ENCODE results near the gene TVP23A. TPM values are rescaled to one million over a fixed set of nuclear protein-coding genes. Genes with fewer than 3 reads are reported as not detected.
"Not testable (repeated sequence)": the region's sequence is repeated elsewhere in the genome, so short reads cannot be mapped to it uniquely, and the experiment has no call there.

Gene TVP23A
- total RNA-seq, 1 donor from 2014 or later = not detected

- no peak for DNase-seq (ENCODE audit: extremely low spot score, unreplicated experiment)
- Mint-ChIP-seq H3K4me3 (ENCODE audit: unreplicated experiment) (no peak overlapping the region), H3K27me3 (ENCODE audit: unreplicated experiment) (no peaks in the 10 kb centered on the region), H3K4me1 (ENCODE audit: unreplicated experiment) (no peaks in the 10 kb centered on the region), H3K9me3 (ENCODE audit: unreplicated experiment) (no peaks in the 10 kb centered on the region), H3K36me3 (ENCODE audit: unreplicated experiment) (no peaks in the 10 kb centered on the region), H3K27ac (ENCODE audit: unreplicated experiment) (no peak overlapping the region)
- TF ChIP-seq, protein P1, sequence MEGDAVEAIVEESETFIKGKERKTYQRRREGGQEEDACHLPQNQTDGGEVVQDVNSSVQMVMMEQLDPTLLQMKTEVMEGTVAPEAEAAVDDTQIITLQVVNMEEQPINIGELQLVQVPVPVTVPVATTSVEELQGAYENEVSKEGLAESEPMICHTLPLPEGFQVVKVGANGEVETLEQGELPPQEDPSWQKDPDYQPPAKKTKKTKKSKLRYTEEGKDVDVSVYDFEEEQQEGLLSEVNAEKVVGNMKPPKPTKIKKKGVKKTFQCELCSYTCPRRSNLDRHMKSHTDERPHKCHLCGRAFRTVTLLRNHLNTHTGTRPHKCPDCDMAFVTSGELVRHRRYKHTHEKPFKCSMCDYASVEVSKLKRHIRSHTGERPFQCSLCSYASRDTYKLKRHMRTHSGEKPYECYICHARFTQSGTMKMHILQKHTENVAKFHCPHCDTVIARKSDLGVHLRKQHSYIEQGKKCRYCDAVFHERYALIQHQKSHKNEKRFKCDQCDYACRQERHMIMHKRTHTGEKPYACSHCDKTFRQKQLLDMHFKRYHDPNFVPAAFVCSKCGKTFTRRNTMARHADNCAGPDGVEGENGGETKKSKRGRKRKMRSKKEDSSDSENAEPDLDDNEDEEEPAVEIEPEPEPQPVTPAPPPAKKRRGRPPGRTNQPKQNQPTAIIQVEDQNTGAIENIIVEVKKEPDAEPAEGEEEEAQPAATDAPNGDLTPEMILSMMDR (IDR thresholded peaks at IDR 0.05) = no peak
These were observed 13.6 kb upstream of the TVP23A start for GRCh38 chr16:10831894-10832886.

GRCh38 chr16:10830240-10830639, 11.6 kb upstream of the TVP23A start:
- not testable (repeated sequence) for H3K4me1 Mint-ChIP-seq (ENCODE audit: unreplicated experiment); H3K27ac Mint-ChIP-seq (ENCODE audit: unreplicated experiment); H3K36me3 Mint-ChIP-seq (ENCODE audit: unreplicated experiment); DNase-seq (ENCODE audit: extremely low spot score, unreplicated experiment); H3K4me3 Mint-ChIP-seq (ENCODE audit: unreplicated experiment); H3K27me3 Mint-ChIP-seq (ENCODE audit: unreplicated experiment); H3K9me3 Mint-ChIP-seq (ENCODE audit: unreplicated experiment)

- not testable (repeated sequence) for H3K27ac Mint-ChIP-seq (ENCODE audit: unreplicated experiment); H3K4me1 Mint-ChIP-seq (ENCODE audit: unreplicated experiment); H3K9me3 Mint-ChIP-seq (ENCODE audit: unreplicated experiment); H3K4me3 Mint-ChIP-seq (ENCODE audit: unreplicated experiment); H3K27me3 Mint-ChIP-seq (ENCODE audit: unreplicated experiment); H3K36me3 Mint-ChIP-seq (ENCODE audit: unreplicated experiment); DNase-seq (ENCODE audit: extremely low spot score, unreplicated experiment)
These were observed 10.9 kb upstream of the TVP23A start for GRCh38 chr16:10829390-10830098.

GRCh38 chr16:10828851-10829366, 10.3 kb upstream of the TVP23A start:
- Mint-ChIP-seq H3K4me1 (ENCODE audit: unreplicated experiment) (no peaks in the 10 kb centered on the region), H3K4me3 (ENCODE audit: unreplicated experiment) (no peak overlapping the region), H3K36me3 (ENCODE audit: unreplicated experiment) (no peaks in the 10 kb centered on the region), H3K27ac (ENCODE audit: unreplicated experiment) (no peak overlapping the region), H3K9me3 (ENCODE audit: unreplicated experiment) (no peaks in the 10 kb centered on the region), H3K27me3 (ENCODE audit: unreplicated experiment) (no peaks in the 10 kb centered on the region)
- DNase-seq (ENCODE audit: extremely low spot score, unreplicated experiment) = no peak
- TF ChIP-seq, protein P1 (IDR thresholded peaks at IDR 0.05) = no peak

- Mint-ChIP-seq H3K27ac (ENCODE audit: unreplicated experiment) (no peak overlapping the region), H3K27me3 (ENCODE audit: unreplicated experiment) (no peaks in the 10 kb centered on the region), H3K4me1 (ENCODE audit: unreplicated experiment) (no peaks in the 10 kb centered on the region), H3K36me3 (ENCODE audit: unreplicated experiment) (no peaks in the 10 kb centered on the region), H3K4me3 (ENCODE audit: unreplicated experiment) (no peak overlapping the region), H3K9me3 (ENCODE audit: unreplicated experiment) (no peaks in the 10 kb centered on the region)
- TF ChIP-seq, protein P1 (IDR thresholded peaks at IDR 0.05) = no peak
- DNase-seq (ENCODE audit: extremely low spot score, unreplicated experiment) = no peak
These were observed 9.2 kb upstream of the TVP23A start for GRCh38 chr16:10827691-10828341.
